Astrocyte (in vitro differentiated cells and primary cell): Measurements from ENCODE around the gene BTNL9. TPM values are rescaled to one million over a fixed set of nuclear protein-coding genes. Genes with fewer than 3 reads are reported as not detected.

Experiments
- DNase-seq: peaks from one replicate; pipeline ENCODE4 v3.0.0-alpha.2; 2010; ENCODE audit warnings: low read depth
- FAIRE-seq: peaks from 2 replicates; lab custom pipeline; 2011; peaks lifted over from hg19 to GRCh38; lab: Jason Lieb, UNC
- H2AFZ ChIP-seq: 2 replicates; pipeline ENCODE4 v1.6.0; 2012; ENCODE audit warnings: low read depth, low read length, inconsistent platforms
- H3K27ac ChIP-seq: 2 replicates; pipeline ENCODE4 v1.5.1; 2011; ENCODE audit warnings: low read depth, low read length, inconsistent platforms
- H3K27me3 ChIP-seq: 2 replicates; pipeline ENCODE4 v1.6.0; 2011; ENCODE audit warnings: low read length, inconsistent platforms; ENCODE audit not compliant: insufficient read depth
- H3K36me3 ChIP-seq: 2 replicates; pipeline ENCODE4 v1.5.1; 2011; ENCODE audit warnings: low read length, inconsistent platforms; ENCODE audit not compliant: insufficient read depth
- H3K4me1 ChIP-seq: 2 replicates; pipeline ENCODE4 v1.5.1; 2011; ENCODE audit warnings: low read length, inconsistent platforms; ENCODE audit not compliant: insufficient read depth
- H3K4me2 ChIP-seq: 2 replicates; pipeline ENCODE4 v1.6.0; 2012; ENCODE audit warnings: low read length, inconsistent platforms
- H3K4me3 ChIP-seq: 2 replicates; pipeline ENCODE4 v1.5.1; 2011; ENCODE audit warnings: low read depth, mild to moderate bottlenecking, low read length, inconsistent platforms; ENCODE audit not compliant: insufficient read depth
- H3K79me2 ChIP-seq: 2 replicates; pipeline ENCODE4 v1.6.0; 2012; ENCODE audit warnings: mild to moderate bottlenecking, low read length, inconsistent platforms; ENCODE audit not compliant: insufficient read depth
- H3K9ac ChIP-seq: 2 replicates; pipeline ENCODE4 v1.6.0; 2012; ENCODE audit warnings: mild to moderate bottlenecking, low read length, inconsistent platforms
- H3K9me3 ChIP-seq: 2 replicates; pipeline ENCODE4 v1.5.1; 2012; ENCODE audit warnings: low read depth, mild to moderate bottlenecking, low read length, inconsistent platforms; ENCODE audit not compliant: insufficient read depth
- H4K20me1 ChIP-seq: 2 replicates; pipeline ENCODE4 v1.6.0; 2012; ENCODE audit warnings: low read length, inconsistent platforms; ENCODE audit not compliant: insufficient read depth
- H3K27ac Mint-ChIP-seq: one replicate; pipeline ENCODE4 v1.8.0; 2021; ENCODE audit warnings: mild to moderate bottlenecking, mixed read lengths; ENCODE audit not compliant: unreplicated experiment
- H3K27me3 Mint-ChIP-seq: one replicate; pipeline ENCODE4 v1.8.0; 2021; ENCODE audit warnings: low read depth, mixed read lengths; ENCODE audit not compliant: unreplicated experiment
- H3K36me3 Mint-ChIP-seq: one replicate; pipeline ENCODE4 v1.8.0; 2021; ENCODE audit warnings: low read depth, mixed read lengths; ENCODE audit not compliant: unreplicated experiment
- H3K4me1 Mint-ChIP-seq: one replicate; pipeline ENCODE4 v1.8.0; 2021; ENCODE audit warnings: low read depth, mixed read lengths; ENCODE audit not compliant: unreplicated experiment
- H3K4me3 Mint-ChIP-seq: one replicate; pipeline ENCODE4 v1.8.0; 2021; ENCODE audit warnings: mild to moderate bottlenecking, moderate library complexity, mixed read lengths; ENCODE audit not compliant: unreplicated experiment
- H3K9me3 Mint-ChIP-seq: one replicate; pipeline ENCODE4 v1.8.0; 2021; ENCODE audit warnings: mild to moderate bottlenecking, mixed read lengths; ENCODE audit not compliant: unreplicated experiment
- EZH2 ChIP-seq: IDR thresholded peaks from 2 replicates; pipeline ENCODE4 v1.6.1; 2012; ENCODE audit warnings: mild to moderate bottlenecking, low read length, inconsistent platforms; ENCODE audit not compliant: insufficient read depth
- total RNA-seq: library from RNA; stranded (reverse); gene quantifications from 2 replicates; pipeline ENCODE4 v1.2.1, GENCODE V29; 2021
- TF ChIP-seq, protein P1 (sequence below): IDR thresholded peaks from 2 replicates; pipeline ENCODE4 v1.5.1; 2011; ENCODE audit warnings: low read depth, mild to moderate bottlenecking, inconsistent platforms, low read length, moderate library complexity; ENCODE audit not compliant: insufficient read depth

The BTNL9 gene
- total RNA-seq, 1 donor from 2014 or later, result not detected

DNA sequence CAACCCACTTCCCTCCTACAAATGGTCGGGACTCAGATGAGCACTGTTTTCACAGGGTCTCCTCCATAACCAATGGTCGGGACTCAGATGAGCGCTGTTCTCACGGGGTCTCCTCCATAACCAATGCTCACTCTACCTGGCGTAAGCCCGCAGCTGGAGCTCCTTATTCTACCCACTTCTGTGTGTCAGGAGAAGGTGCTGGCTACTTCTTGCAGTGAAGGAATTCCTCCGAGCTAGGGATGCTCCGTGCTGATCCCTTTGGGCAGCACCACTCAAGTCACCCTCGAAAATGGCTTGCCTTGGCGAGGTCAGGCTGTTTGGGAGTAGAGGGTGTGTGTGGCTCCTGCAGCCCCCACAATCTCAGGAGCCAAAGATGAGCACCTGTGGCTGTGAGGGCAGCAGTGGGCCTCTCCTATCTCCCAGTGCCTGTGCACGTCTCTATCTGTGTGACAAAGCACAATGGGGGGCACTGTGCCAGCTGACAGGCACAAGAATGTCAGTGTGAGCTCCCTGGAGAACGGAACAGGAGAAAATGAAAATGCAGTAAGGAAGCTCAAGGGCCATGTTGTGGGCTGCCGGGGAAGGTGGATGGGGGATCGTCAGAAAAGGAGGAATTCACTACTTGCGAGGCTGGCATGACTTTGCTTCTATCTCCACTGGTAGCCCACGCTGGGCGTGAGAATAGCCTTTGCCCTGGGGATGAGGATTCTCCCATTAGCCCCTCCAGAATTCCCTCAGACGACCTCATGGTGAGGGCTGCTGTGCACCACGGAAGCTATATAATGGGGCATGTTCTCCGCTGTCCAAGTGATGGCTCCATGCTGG, 3.9 kb upstream of the BTNL9 start:
- Histone ChIP-seq H3K9me3 (no peaks in the 10 kb centered on the region), H3K36me3 (no peaks in the 10 kb centered on the region), H3K27me3 (peaks cover under 1% of the 10 kb centered on the region), H3K27ac (no peak overlapping the region), H3K4me3 (no peak overlapping the region), H3K9ac (no peak overlapping the region), H3K79me2 (no peaks in the 10 kb centered on the region), H3K4me1 (no peaks in the 10 kb centered on the region), H2AFZ (no peak overlapping the region), H4K20me1 (no peaks in the 10 kb centered on the region), H3K4me2 (no peak overlapping the region)
- FAIRE-seq (no peak), DNase-seq (no peak)
- TF ChIP-seq, protein P1, sequence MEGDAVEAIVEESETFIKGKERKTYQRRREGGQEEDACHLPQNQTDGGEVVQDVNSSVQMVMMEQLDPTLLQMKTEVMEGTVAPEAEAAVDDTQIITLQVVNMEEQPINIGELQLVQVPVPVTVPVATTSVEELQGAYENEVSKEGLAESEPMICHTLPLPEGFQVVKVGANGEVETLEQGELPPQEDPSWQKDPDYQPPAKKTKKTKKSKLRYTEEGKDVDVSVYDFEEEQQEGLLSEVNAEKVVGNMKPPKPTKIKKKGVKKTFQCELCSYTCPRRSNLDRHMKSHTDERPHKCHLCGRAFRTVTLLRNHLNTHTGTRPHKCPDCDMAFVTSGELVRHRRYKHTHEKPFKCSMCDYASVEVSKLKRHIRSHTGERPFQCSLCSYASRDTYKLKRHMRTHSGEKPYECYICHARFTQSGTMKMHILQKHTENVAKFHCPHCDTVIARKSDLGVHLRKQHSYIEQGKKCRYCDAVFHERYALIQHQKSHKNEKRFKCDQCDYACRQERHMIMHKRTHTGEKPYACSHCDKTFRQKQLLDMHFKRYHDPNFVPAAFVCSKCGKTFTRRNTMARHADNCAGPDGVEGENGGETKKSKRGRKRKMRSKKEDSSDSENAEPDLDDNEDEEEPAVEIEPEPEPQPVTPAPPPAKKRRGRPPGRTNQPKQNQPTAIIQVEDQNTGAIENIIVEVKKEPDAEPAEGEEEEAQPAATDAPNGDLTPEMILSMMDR, result no peak
- no peak for TF ChIP-seq EZH2
- Mint-ChIP-seq H3K27ac (no peak overlapping the region), H3K27me3 (peaks cover 51% of the 10 kb centered on the region), H3K4me1 (no peaks in the 10 kb centered on the region), H3K36me3 (no peaks in the 10 kb centered on the region), H3K9me3 (peaks cover 9% of the 10 kb centered on the region), H3K4me3 (no peak overlapping the region)

DNA sequence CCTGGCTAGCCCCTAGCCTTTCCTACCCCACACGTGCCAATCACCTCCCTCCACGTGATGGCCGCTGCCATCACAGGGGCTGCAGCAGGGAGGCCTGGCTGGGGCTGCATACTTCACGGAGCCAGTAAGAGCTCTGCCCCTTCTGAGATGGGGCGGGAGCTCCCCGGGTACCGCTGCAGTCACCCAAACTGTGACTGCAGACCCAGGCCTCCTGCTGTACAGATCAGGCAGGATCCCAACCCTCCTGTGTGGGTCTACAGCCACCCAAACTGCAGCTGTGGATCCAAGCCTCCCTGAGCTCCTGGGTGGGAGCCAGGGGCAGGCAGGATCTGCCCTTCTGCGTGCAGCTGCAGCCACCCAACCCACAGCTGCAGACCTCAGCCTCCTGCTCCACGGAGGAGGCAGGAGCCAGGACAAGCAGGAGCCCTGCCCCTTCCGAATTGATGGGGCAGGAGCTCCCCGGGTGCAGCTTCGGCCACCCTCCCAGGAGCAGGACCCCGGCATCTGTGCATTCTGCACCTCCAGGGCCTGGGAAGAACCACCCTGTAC, 3.2 kb upstream of the BTNL9 start:
- FAIRE-seq (no peak), DNase-seq (no peak)
- H3K4me3 Mint-ChIP-seq, result no peak overlapping the region
- Histone ChIP-seq H3K9me3 (no peaks in the 10 kb centered on the region), H3K36me3 (no peaks in the 10 kb centered on the region), H3K4me3 (no peak overlapping the region), H3K27me3 (peaks cover 3% of the 10 kb centered on the region), H3K4me2 (no peak overlapping the region), H3K4me1 (no peaks in the 10 kb centered on the region), H3K9ac (no peak overlapping the region), H2AFZ (no peak overlapping the region), H3K27ac (no peak overlapping the region), H3K79me2 (no peaks in the 10 kb centered on the region), H4K20me1 (no peaks in the 10 kb centered on the region)
- no peaks in the 10 kb centered on the region for H3K4me1 Mint-ChIP-seq
- H3K36me3 Mint-ChIP-seq, result no peaks in the 10 kb centered on the region
- TF ChIP-seq, protein P1, result no peak
- TF ChIP-seq EZH2, result no peak
- peaks cover 5% of the 10 kb centered on the region for H3K9me3 Mint-ChIP-seq
- H3K27ac Mint-ChIP-seq, result no peak overlapping the region
- peaks cover 51% of the 10 kb centered on the region for H3K27me3 Mint-ChIP-seq

DNA sequence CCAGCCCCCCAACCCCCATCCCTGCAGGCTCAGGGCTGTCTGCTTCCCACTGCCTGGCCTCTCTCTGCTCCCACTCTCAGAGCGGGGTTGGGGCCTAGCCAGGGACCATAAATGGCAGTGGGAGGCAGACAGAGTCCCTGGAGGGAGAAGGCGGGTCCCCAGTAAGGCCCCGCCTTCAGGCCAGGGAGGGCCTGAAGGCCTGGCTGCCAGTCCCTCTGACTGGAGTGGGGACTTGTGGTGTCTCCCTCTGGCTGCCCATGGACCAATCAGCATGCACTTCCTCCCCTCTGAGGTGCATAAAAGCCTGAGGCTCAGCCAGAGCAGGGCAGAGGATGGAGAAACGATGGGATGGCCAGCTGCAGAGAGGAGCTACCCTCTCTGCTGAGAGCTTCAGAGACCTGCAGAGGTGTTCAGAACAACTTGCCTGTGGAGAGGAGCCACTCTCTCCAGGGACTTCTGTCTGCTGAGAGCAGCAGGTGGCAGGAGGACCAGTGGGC, 2.7 kb upstream of the BTNL9 start:
- Histone ChIP-seq H4K20me1 (no peaks in the 10 kb centered on the region), H3K4me2 (no peak overlapping the region), H3K27me3 (peaks cover 3% of the 10 kb centered on the region), H3K79me2 (no peaks in the 10 kb centered on the region), H2AFZ (no peak overlapping the region), H3K27ac (no peak overlapping the region), H3K9me3 (no peaks in the 10 kb centered on the region), H3K36me3 (no peaks in the 10 kb centered on the region), H3K4me1 (no peaks in the 10 kb centered on the region), H3K9ac (no peak overlapping the region), H3K4me3 (no peak overlapping the region)
- Mint-ChIP-seq H3K36me3 (no peaks in the 10 kb centered on the region), H3K4me3 (no peak overlapping the region), H3K9me3 (peaks cover 3% of the 10 kb centered on the region), H3K4me1 (no peaks in the 10 kb centered on the region), H3K27me3 (peaks cover 54% of the 10 kb centered on the region), H3K27ac (no peak overlapping the region)
- no peak for FAIRE-seq
- no peak for DNase-seq
- no peak for TF ChIP-seq EZH2
